ENCODE data around the gene FHL1. TPM values are rescaled to one million over a fixed set of nuclear protein-coding genes. Genes with fewer than 3 reads are reported as not detected.
"Not testable (repeated sequence)": the region's sequence is repeated elsewhere in the genome, so short reads cannot be mapped to it uniquely, and the experiment has no call there.

Gene FHL1
- total RNA-seq, 3 donors from 2014 or later: 7.0 to 13.1 (median 8.8) TPM

DNA sequence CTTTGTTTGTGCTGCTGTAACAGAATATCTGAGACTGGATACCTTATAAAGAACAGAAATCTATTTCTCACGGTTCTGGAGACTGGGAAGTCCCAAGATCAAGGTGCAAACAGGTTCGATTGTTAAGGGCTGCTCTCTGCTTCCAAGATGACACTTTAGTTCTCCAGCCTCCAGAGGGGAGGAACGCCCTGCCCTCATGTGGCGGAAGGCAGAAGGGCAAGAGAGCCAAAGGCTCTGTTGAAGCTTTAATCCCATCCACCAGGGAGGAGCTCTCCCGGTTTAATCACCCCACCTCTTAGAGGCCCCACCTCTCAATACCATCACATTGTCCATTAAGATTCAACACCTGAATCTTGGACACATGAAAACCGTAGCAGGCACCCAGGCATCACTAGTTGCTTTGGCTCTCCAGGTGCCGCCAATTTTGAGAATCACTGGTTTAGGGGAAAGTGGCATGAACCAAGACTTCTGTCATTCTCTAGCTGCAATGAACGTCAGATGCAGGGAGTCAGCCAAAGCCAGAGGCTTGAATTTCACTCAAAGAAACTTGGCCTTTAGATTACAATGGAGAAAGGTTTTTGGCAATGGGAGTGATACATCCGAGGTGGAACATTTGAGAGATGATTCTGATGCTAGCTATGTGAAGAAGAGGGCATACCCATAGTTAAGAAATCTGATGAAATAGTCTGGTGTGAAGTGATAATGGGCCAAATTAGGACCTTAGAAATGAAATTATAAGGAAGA lies 15.7 kb downstream of the FHL1 start:
- ATAC-seq: peak; percentile 55 to 58
- H3K27me3 Mint-ChIP-seq (ENCODE audit: low read depth): no peaks in the 10 kb centered on the region
- DNase-seq: peak; percentile 31
- peaks cover 2% of the 10 kb centered on the region for H3K4me1 Mint-ChIP-seq (ENCODE audit: low read depth)
- H3K36me3 Mint-ChIP-seq (ENCODE audit: insufficient read depth): no peaks in the 10 kb centered on the region
- H3K9me3 Mint-ChIP-seq: no peaks in the 10 kb centered on the region
- no peak overlapping the region for H3K4me3 Mint-ChIP-seq

DNA sequence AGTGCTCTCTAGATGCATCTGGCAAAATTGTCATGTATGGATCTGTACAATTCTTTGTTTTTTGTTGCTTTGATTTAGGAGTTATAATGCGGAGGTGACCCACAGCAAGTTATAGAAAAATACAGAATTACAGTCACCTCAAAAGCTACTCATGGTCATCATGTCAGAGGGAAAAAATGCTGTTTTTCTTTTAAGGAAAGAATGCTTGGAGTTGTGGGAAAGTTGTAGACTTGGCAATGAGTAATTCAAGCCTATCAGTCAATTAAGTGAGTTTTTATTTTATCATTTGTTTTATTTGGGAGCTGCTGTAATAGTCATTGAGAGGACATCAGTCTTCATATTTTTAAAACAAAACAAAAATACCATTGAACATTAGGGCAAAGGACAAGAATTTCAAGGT lies 16.4 kb downstream of the FHL1 start:
- ATAC-seq (no peak), DNase-seq (no peak)
- Mint-ChIP-seq H3K27me3 (ENCODE audit: low read depth) (no peaks in the 10 kb centered on the region), H3K4me1 (ENCODE audit: low read depth) (no peaks in the 10 kb centered on the region), H3K36me3 (ENCODE audit: insufficient read depth) (no peaks in the 10 kb centered on the region), H3K4me3 (no peak overlapping the region), H3K9me3 (no peaks in the 10 kb centered on the region)

DNA sequence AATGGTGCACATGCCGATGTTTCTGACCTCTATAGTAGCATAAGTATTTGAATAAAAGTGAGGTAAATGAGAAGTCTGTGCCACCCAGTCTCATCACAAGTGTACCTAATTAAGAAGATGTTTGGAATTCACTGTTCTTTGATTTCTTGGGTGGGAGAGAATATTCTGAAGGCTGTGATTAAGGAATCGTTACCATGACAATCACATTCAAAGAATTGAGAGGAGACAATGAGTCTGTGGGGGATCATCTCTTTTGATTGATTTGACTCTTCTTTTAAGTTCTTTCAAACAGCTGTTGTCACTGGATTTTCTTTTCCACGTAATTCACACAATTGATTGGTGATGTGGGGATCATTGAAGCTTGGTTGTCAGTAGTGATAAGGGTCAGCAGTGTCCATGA lies 18.1 kb downstream of the FHL1 start:
- H3K9me3 Mint-ChIP-seq: no peaks in the 10 kb centered on the region
- H3K4me3 Mint-ChIP-seq: no peak overlapping the region
- H3K36me3 Mint-ChIP-seq (ENCODE audit: insufficient read depth): no peaks in the 10 kb centered on the region
- H3K4me1 Mint-ChIP-seq (ENCODE audit: low read depth): peaks cover 2% of the 10 kb centered on the region
- no peak for ATAC-seq
- DNase-seq: no peak
- no peaks in the 10 kb centered on the region for H3K27me3 Mint-ChIP-seq (ENCODE audit: low read depth)

DNA sequence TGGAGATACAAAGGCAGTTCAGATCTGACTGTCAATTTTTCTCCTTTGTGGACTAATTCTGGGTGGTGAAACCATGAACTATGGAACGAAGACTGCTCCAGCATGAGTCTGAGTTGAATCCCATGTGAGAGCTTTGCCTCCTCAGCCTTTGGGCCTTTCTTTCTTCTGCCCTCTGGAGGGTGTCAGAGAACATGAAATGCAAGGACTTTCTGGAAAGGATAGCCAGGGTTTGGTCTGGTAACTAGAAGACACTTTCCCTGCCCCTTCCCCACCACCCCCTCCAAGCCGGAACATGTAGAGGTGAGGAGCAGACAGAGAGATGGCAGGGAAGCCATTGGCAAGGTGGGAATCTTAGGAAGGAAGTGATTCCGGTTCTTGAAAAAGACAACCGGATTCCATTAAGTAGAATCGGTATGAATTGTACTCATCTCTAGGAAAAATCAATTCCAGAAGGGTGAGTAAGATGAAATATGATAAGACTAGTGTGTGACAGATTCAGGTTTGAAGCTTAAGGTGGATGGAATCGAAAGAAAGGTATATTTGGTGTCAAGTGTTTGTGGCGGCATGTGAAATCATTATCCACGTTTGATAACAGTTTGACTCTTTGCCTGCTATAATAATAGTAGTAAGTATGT lies 19.0 kb downstream of the FHL1 start:
- DNase-seq: no peak
- Mint-ChIP-seq H3K36me3 (ENCODE audit: insufficient read depth) (no peaks in the 10 kb centered on the region), H3K27me3 (ENCODE audit: low read depth) (no peaks in the 10 kb centered on the region), H3K4me1 (ENCODE audit: low read depth) (peaks cover 2% of the 10 kb centered on the region), H3K4me3 (no peak overlapping the region), H3K9me3 (no peaks in the 10 kb centered on the region)
- no peak for ATAC-seq

DNA sequence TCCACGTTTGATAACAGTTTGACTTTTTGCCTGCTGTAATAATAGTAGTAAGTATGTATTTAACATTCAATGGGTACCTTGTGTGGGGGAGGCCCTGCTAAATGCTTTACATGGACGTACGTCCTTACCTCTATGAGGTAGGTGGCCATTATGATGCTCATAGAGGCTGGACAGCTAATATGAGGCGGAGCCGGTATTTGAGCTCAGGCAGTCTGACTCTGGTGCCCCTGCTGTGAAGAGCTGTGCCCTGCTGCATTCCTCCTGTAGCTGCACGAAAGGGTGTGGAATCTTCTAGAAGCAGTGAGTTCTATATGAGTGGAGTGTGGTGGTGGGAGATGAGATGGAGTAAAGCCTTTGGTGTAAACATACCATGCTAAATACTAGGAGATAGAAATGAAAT lies 20.7 kb downstream of the FHL1 start:
- H3K27me3 Mint-ChIP-seq (ENCODE audit: low read depth); H3K4me3 Mint-ChIP-seq; H3K9me3 Mint-ChIP-seq: not testable (repeated sequence)

DNA sequence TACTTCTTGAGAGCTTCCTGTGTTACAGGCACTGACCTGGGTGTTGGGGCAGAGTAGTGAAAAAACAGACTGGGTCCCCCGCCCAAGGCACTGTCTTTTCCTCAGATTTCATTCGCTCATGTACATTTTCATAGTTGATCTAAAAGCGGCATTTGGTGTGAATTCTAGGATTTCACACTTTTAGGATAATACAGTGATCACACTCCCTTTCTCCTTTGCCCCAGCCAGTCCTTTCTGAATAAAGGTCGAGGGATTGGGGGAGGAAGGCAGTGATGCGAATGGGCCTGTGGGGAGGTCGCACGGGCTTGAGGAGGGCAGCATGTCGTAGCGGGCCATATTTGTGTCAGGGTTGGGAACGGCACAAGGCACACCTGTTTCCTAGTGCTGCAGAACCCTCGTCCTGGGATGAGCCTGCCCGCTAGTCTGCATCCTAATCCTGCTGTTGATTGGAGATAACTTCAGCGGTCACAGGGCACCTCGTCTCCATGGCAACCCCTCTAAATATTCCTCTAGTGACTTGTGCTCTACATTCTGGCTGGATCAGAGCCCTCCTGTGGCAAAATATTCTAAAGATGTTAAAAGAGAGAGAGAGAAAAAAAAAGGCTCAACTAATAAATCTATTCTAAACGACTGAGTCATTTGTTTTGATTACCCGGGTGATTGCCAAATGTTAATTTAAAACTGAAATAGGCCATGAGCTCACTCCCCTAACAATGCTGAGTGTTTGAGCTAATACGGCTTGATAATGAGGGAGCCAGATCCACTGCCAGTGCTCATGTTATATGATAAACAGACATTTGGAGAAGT lies 21.8 kb downstream of the FHL1 start:
- no peaks in the 10 kb centered on the region for H3K27me3 Mint-ChIP-seq (ENCODE audit: low read depth)
- peaks cover 2% of the 10 kb centered on the region for H3K4me1 Mint-ChIP-seq (ENCODE audit: low read depth)
- H3K4me3 Mint-ChIP-seq: no peak overlapping the region
- ATAC-seq (no peak), DNase-seq (no peak)
- H3K9me3 Mint-ChIP-seq: no peaks in the 10 kb centered on the region
- H3K36me3 Mint-ChIP-seq (ENCODE audit: insufficient read depth): no peaks in the 10 kb centered on the region

More for the DNA sequence above, 20.7 kb downstream of the FHL1 start:
- H3K36me3 Mint-ChIP-seq (ENCODE audit: insufficient read depth); ATAC-seq; DNase-seq; H3K4me1 Mint-ChIP-seq (ENCODE audit: low read depth): not testable (repeated sequence)

DNA sequence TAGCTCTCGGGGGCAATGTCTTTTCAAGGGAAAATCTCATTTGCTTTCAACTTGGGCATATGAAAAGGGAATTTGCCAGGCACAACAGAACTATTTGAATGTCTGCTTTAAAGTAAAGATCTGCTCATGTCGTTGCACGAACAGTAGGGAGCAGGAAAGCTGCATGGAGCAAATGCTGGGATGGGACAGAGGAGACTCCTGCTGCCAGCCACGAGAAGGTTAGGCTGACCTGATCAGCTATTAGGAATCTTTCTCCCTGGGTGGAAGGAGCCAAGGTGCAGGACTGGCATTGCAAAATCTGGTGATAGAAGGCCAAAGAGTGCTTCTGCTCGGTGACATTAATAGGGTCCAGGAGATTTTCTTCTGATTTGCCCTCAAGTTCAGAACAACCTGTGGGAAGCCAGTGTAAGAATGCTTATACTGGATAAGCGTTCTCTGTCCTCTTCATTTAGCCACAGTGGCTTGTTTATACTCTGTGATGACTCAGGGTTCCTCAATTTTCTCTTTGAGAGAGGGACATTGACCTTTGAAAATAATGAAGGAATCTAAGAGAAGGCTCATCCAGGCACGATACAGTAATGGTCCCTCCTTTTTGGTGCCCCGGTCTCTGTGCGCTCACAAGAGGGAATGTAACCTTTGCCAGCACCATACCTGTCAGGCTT lies 22.9 kb downstream of the FHL1 start:
- H3K36me3 Mint-ChIP-seq (ENCODE audit: insufficient read depth): no peaks in the 10 kb centered on the region
- DNase-seq (no peak), ATAC-seq (no peak)
- no peaks in the 10 kb centered on the region for H3K27me3 Mint-ChIP-seq (ENCODE audit: low read depth)
- H3K9me3 Mint-ChIP-seq: no peaks in the 10 kb centered on the region
- H3K4me1 Mint-ChIP-seq (ENCODE audit: low read depth): peaks cover 2% of the 10 kb centered on the region
- H3K4me3 Mint-ChIP-seq: no peak overlapping the region

DNA sequence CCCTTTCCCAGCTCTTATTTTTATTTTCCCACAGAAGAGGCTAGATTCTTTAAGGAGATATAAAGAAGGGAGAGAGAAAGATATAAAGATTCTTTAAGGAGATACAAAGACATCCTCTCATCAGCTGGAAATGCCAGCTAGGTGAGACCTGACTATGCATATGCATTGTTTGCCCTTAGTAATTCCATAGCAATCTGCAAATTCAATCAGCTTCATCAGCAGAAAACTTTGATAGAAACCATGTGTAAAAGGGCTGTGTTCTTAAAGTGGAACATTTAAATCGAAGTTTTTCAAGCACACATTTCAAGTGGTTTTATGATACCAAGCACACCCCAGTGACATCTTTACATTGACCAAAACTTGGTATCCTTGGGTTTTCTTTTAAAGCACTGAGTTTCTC lies 24.1 kb downstream of the FHL1 start:
- ATAC-seq (no peak), DNase-seq (no peak)
- H3K27me3 Mint-ChIP-seq (ENCODE audit: low read depth): no peaks in the 10 kb centered on the region
- no peak overlapping the region for H3K4me3 Mint-ChIP-seq
- H3K9me3 Mint-ChIP-seq: no peaks in the 10 kb centered on the region
- H3K36me3 Mint-ChIP-seq (ENCODE audit: insufficient read depth): peaks cover 3% of the 10 kb centered on the region
- peaks cover 2% of the 10 kb centered on the region for H3K4me1 Mint-ChIP-seq (ENCODE audit: low read depth)

DNA sequence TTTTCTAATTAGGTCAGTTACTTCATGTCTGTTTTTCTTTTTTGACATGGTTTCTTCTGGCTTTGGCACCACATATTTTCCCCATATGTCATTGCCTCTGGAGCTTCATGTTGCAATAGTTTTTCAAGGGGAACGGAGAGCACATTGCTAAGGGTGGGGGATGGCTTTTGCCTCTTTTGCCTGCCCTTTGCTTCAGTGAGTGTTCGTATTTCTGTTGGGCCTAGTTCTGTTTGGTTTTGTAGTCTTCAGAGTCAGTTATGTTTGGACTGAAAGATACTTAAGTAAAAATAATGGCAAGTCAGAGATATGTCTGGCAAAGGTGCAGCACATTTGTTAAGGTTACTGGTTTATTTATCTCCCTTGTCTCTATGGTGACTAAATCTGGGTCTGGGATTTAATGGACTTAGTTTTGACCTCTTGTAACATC lies 29.1 kb downstream of the FHL1 start:
- peaks cover 3% of the 10 kb centered on the region for H3K36me3 Mint-ChIP-seq (ENCODE audit: insufficient read depth)
- H3K4me3 Mint-ChIP-seq: no peak overlapping the region
- no peaks in the 10 kb centered on the region for H3K27me3 Mint-ChIP-seq (ENCODE audit: low read depth)
- ATAC-seq (no peak), DNase-seq (no peak)
- no peaks in the 10 kb centered on the region for H3K4me1 Mint-ChIP-seq (ENCODE audit: low read depth)
- H3K9me3 Mint-ChIP-seq: no peaks in the 10 kb centered on the region

DNA sequence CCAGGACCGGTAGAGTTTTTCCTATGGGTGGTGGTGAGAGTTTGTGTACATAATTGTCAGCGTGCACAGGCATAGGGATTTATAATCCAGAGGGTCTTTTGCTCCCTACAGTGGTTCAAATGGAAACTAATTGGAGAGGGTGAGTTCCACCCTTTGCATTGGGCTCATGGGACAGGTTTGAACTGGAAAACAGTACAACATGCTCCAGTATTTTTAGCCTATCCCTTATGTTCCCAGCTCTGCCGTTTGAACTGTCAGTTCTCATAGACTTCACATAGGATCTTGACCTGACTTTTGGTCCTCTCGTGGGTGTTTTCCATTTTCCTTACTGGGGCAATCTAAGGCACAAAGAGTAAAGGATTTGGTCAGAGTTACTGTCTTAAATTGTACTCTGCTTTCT lies 31.8 kb downstream of the FHL1 start:
- no peaks in the 10 kb centered on the region for H3K27me3 Mint-ChIP-seq (ENCODE audit: low read depth)
- no peak for ATAC-seq
- no peaks in the 10 kb centered on the region for H3K9me3 Mint-ChIP-seq
- H3K4me1 Mint-ChIP-seq (ENCODE audit: low read depth): no peaks in the 10 kb centered on the region
- no peak for DNase-seq
- peaks cover 3% of the 10 kb centered on the region for H3K36me3 Mint-ChIP-seq (ENCODE audit: insufficient read depth)
- H3K4me3 Mint-ChIP-seq: no peak overlapping the region

DNA sequence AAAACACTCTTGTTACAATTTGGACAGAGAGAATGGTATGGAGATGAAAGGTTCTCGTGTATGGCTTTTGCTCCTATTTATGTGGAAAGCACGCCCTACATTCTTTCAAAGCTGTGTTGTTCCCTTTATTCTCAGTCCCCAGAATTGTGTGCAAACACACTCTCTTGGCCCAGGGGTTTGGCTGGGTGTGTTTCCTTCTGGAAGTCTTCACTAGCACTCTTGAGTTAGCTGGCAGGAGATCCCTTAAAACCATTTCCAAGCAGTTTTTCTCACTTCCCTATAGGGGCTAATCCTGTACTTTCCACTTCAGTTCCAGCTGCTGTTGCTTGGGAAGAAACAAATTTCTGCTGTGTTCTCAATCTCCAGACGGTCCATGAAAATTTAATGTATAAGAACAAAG lies 35.1 kb downstream of the FHL1 start:
- H3K4me3 Mint-ChIP-seq: no peak overlapping the region
- no peak for ATAC-seq
- no peaks in the 10 kb centered on the region for H3K4me1 Mint-ChIP-seq (ENCODE audit: low read depth)
- H3K27me3 Mint-ChIP-seq (ENCODE audit: low read depth): no peaks in the 10 kb centered on the region
- DNase-seq: no peak
- H3K9me3 Mint-ChIP-seq: no peaks in the 10 kb centered on the region
- H3K36me3 Mint-ChIP-seq (ENCODE audit: insufficient read depth): no peaks in the 10 kb centered on the region

DNA sequence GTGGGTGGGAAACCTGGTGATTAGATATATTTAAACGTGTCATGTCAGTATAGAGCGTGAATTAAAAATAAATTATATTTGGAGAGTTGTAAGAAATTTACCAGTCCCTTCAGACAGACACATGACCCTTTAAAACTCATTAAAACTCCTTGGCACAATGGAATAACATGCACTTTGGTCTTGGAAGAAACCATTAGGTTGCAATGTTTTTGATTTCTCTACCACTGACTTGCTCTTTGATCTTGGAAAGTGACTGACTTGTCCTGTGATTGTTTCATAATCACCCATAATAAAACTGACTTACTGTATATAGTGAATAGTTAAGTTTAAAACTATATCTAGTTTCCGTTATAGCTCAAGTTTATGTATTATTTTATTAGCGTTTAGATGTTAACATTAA lies 35.8 kb downstream of the FHL1 start:
- DNase-seq (no peak), ATAC-seq (no peak)
- Mint-ChIP-seq H3K4me1 (ENCODE audit: low read depth) (no peaks in the 10 kb centered on the region), H3K36me3 (ENCODE audit: insufficient read depth) (no peaks in the 10 kb centered on the region), H3K4me3 (no peak overlapping the region), H3K27me3 (ENCODE audit: low read depth) (no peaks in the 10 kb centered on the region), H3K9me3 (no peaks in the 10 kb centered on the region)

DNA sequence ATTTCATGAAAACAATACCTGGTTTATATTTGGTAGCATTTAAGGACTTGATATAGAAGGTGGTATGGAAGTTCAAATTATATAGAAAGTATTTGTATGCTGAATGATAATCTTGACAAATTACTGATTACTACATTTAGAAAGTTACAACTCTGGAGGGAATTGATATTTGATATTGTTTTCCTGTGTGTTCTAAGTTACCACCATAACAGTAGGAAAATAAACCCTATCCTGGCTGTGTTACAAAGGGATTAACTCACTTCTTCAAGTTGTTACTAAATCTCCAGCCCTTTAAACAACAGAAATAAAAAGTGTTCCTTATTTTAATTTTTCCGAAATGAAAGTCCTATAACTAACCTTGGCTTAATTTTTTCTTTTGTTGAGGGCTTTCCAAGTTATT lies 36.6 kb downstream of the FHL1 start:
- no peak overlapping the region for H3K4me3 Mint-ChIP-seq
- ATAC-seq: no peak

DNA sequence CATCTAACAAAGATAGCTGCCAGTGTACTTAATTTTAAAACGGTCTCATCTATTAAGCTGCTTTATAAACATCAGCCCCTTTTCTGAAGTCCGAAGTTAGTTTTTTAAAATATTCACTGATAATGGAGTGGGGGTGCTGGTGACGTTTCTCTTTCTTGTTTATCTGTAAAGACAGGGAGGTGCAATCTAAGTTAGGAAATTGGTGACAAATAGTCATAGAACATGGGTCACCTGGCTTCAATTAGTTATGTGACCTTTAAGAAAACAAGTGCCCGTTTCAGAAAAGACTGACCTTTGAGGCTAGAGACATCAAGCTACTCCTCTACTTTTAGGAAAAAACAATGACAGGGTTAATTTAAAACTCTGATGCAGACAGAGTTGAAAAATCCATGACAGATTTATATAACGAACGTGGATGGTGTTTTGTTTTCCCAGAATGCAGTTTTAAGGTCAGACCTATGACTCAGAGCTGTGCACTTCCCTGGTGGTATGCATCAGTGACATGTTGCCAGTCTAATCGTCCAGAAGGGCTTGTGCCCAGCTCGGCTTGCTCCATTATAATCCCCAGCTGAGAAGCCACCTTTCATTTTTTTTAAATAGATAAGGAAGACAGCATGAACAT lies 38.2 kb downstream of the FHL1 start:
- H3K4me1 Mint-ChIP-seq (ENCODE audit: low read depth): no peaks in the 10 kb centered on the region
- no peaks in the 10 kb centered on the region for H3K36me3 Mint-ChIP-seq (ENCODE audit: insufficient read depth)
- no peak for DNase-seq
- no peaks in the 10 kb centered on the region for H3K27me3 Mint-ChIP-seq (ENCODE audit: low read depth)
- no peak for ATAC-seq
- H3K9me3 Mint-ChIP-seq: no peaks in the 10 kb centered on the region
- H3K4me3 Mint-ChIP-seq: no peak overlapping the region

More for the DNA sequence above, 36.6 kb downstream of the FHL1 start:
- DNase-seq: no peak
- Mint-ChIP-seq H3K9me3 (no peaks in the 10 kb centered on the region), H3K36me3 (ENCODE audit: insufficient read depth) (no peaks in the 10 kb centered on the region), H3K27me3 (ENCODE audit: low read depth) (no peaks in the 10 kb centered on the region), H3K4me1 (ENCODE audit: low read depth) (no peaks in the 10 kb centered on the region)
